PC-9 (cell line): Measurements from ENCODE around the gene GALNT11. TPM values are rescaled to one million over a fixed set of nuclear protein-coding genes. Genes with fewer than 3 reads are reported as not detected.

Experiments used
- BruUV-seq: library from RNA; stranded (reverse); fragments of 400-500 nt; replicated peaks from 2 replicates; lab custom pipeline; 2021; lab: Mats Ljungman, UMichigan
- CTCF ChIA-PET: fragments of 300-600 bp; sonication (Branson Sonifier 250); formaldehyde crosslinking; loops from one replicate; lab custom pipeline; 2022; ENCODE audit warnings: antibody characterized with exemption; lab: Charles Lee
- POLR2A ChIA-PET: fragments of 300-600 bp; sonication (Branson Sonifier 250); formaldehyde crosslinking; loops from one replicate; lab custom pipeline; 2022; ENCODE audit warnings: antibody characterized with exemption; ENCODE audit not compliant: unreplicated experiment; lab: Charles Lee
- DNase-seq, 2 experiments: peaks; one replicate each; pipeline versions ENCODE4 v3.0.0 to v3.0.0-alpha.2; 2015 to 2022; ENCODE audit warnings: mixed read lengths in 1 of 2
- H2AFZ ChIP-seq: fragments of 200-600 bp; sonication (generic); 2 replicates; pipeline ENCODE4 v1.8.1; 2017; ENCODE audit warnings: antibody characterized with exemption
- H3F3A ChIP-seq: fragments of 200-600 bp; sonication (generic); 2 replicates; pipeline ENCODE4 v1.8.1; 2017; ENCODE audit warnings: antibody characterized with exemption, mild to moderate bottlenecking, low read depth; ENCODE audit not compliant: insufficient read depth
- H3K27ac ChIP-seq: fragments of 200-600 bp; sonication (generic); 2 replicates; pipeline ENCODE4 v1.6.1; 2016; ENCODE audit warnings: mixed run types
- H3K27me3 ChIP-seq: fragments of 200-600 bp; sonication (generic); 2 replicates; pipeline ENCODE4 v1.6.1; 2016; ENCODE audit warnings: low read depth, mixed run types; ENCODE audit not compliant: insufficient read depth
- H3K36me3 ChIP-seq: fragments of 200-600 bp; sonication (generic); 2 replicates; pipeline ENCODE4 v1.6.1; 2016; ENCODE audit warnings: low read depth, mixed run types
- H3K4me1 ChIP-seq: fragments of 200-600 bp; sonication (generic); replicated peaks from 2 replicates; pipeline ENCODE4 v1.6.1; 2016; ENCODE audit warnings: mixed run types; ENCODE audit not compliant: insufficient read depth
- H3K4me2 ChIP-seq: fragments of 200-600 bp; sonication (generic); 2 replicates; pipeline ENCODE4 v1.6.1; 2017; ENCODE audit warnings: mixed run types
- H3K4me3 ChIP-seq: fragments of 200-600 bp; sonication (generic); 2 replicates; pipeline ENCODE4 v1.6.1; 2016; ENCODE audit warnings: mixed run types
- H3K79me2 ChIP-seq: fragments of 200-600 bp; sonication (generic); 2 replicates; pipeline ENCODE4 v1.6.1; 2017; ENCODE audit warnings: low read depth, mixed run types
- H3K9me2 ChIP-seq: fragments of 200-600 bp; sonication (generic); 2 replicates; pipeline ENCODE4 v1.8.1; 2017; ENCODE audit warnings: mild to moderate bottlenecking; ENCODE audit not compliant: insufficient read depth
- H3K9me3 ChIP-seq: fragments of 200-600 bp; sonication (generic); 2 replicates; pipeline ENCODE4 v1.8.1; 2016; ENCODE audit warnings: low read depth; ENCODE audit not compliant: insufficient read depth
- H4K20me1 ChIP-seq: fragments of 200-600 bp; sonication (generic); 2 replicates; pipeline ENCODE4 v1.8.1; 2017; ENCODE audit not compliant: insufficient read depth
- EZH2 ChIP-seq: fragments of 200-600 bp; sonication (generic); IDR thresholded peaks from 2 replicates; pipeline ENCODE4 v1.8.0; 2017; ENCODE audit warnings: antibody characterized with exemption, low read depth
- intact Hi-C: fragments of 100-400 bp; cut with micrococcal nuclease; formaldehyde crosslinking; loops from one replicate; pipeline ENCODE4 v1.10.0; 2022; ENCODE audit not compliant: unreplicated experiment
- total RNA-seq: library from RNA; stranded (reverse); gene quantifications from 2 replicates; pipeline ENCODE4 v1.2.3, GENCODE V29; 2021
- TF ChIP-seq, protein P1 (sequence below): fragments of 200-600 bp; sonication (generic); conservative IDR thresholded peaks from 2 replicates; pipeline ENCODE4 v1.6.1; 2017; ENCODE audit warnings: mixed run types, antibody characterized with exemption, mild to moderate bottlenecking, moderate library complexity

GALNT11 gene
- total RNA-seq, 1 experiment from 2014 or later = 28.8 TPM

DNA sequence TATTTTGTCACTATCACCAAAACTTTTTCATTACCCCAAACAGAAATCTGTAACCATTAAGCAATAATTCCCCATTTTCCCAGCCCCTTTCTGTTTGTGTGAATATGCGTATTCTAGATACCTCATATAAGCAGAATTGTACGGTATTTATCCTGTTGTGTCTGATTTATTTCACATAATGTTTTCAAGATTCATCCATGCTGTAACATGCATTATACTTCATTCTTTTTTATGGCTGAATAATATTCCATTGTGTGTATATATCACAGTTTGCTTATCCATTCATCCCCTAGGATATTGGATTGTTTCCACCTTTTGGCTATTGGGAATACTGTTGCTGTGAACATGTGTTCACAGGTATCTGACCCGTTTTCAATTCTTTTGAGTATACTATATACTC lies 26.5 kb downstream of the GALNT11 start:
- TF ChIP-seq EZH2 = no peak
- TF ChIP-seq, protein P1, sequence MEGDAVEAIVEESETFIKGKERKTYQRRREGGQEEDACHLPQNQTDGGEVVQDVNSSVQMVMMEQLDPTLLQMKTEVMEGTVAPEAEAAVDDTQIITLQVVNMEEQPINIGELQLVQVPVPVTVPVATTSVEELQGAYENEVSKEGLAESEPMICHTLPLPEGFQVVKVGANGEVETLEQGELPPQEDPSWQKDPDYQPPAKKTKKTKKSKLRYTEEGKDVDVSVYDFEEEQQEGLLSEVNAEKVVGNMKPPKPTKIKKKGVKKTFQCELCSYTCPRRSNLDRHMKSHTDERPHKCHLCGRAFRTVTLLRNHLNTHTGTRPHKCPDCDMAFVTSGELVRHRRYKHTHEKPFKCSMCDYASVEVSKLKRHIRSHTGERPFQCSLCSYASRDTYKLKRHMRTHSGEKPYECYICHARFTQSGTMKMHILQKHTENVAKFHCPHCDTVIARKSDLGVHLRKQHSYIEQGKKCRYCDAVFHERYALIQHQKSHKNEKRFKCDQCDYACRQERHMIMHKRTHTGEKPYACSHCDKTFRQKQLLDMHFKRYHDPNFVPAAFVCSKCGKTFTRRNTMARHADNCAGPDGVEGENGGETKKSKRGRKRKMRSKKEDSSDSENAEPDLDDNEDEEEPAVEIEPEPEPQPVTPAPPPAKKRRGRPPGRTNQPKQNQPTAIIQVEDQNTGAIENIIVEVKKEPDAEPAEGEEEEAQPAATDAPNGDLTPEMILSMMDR = no peak
- intact Hi-C loops = no loop called here
- peaks cover 5% of the 10 kb centered on the region for H3K9me2 ChIP-seq
- POLR2A ChIA-PET = no interaction called here
- no peak overlapping the region for H3K4me3 ChIP-seq
- no peaks in the 10 kb centered on the region for H3K27me3 ChIP-seq
- no peak overlapping the region for H3K27ac ChIP-seq
- H3K4me2 ChIP-seq = no peak overlapping the region
- no peaks in the 10 kb centered on the region for H3K4me1 ChIP-seq
- no peaks in the 10 kb centered on the region for H3K79me2 ChIP-seq
- H3K36me3 ChIP-seq = no peaks in the 10 kb centered on the region
- no peaks in the 10 kb centered on the region for H3F3A ChIP-seq
- H3K9me3 ChIP-seq = no peaks in the 10 kb centered on the region
- H4K20me1 ChIP-seq = peaks cover 9% of the 10 kb centered on the region; the same call in 1 of the 2 replicates
- no TSS peak for BruUV-seq
- H2AFZ ChIP-seq = no peak overlapping the region
- DNase-seq = no peak
- CTCF ChIA-PET = no interaction called here

DNA sequence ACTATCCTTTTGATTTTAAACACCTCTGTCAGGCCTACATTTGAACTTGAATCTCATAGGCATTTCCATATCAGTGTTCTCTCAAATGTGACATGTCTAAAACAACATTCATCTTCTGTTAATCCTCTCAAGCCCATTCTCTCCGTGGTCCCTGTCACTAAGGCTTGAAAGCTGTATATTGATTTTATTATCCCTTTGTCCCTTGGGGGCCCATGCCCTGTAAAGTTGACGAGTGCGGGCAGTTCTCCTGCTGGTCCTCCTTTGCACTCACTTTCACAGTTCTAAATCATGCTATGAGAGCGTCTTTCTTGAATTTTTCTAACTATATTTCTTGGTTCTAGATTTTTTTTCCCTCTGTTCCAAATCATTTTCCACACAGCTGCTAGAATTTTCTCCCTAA lies 27.3 kb downstream of the GALNT11 start:
- ChIA-PET POLR2A (no interaction called here), CTCF (no interaction called here)
- no peak for DNase-seq
- Histone ChIP-seq H2AFZ (no peak overlapping the region), H3F3A (no peaks in the 10 kb centered on the region), H3K27me3 (no peaks in the 10 kb centered on the region), H3K9me2 (peaks cover 5% of the 10 kb centered on the region), H3K79me2 (no peaks in the 10 kb centered on the region), H3K36me3 (no peaks in the 10 kb centered on the region), H3K27ac (no peak overlapping the region), H4K20me1 (peaks cover 9% of the 10 kb centered on the region; the same call in 1 of the 2 replicates), H3K4me3 (no peak overlapping the region), H3K4me1 (no peaks in the 10 kb centered on the region), H3K9me3 (no peaks in the 10 kb centered on the region), H3K4me2 (no peak overlapping the region)
- intact Hi-C loops = no loop called here
- BruUV-seq = no TSS peak
- TF ChIP-seq EZH2 = no peak
- TF ChIP-seq, protein P1 = no peak

DNA sequence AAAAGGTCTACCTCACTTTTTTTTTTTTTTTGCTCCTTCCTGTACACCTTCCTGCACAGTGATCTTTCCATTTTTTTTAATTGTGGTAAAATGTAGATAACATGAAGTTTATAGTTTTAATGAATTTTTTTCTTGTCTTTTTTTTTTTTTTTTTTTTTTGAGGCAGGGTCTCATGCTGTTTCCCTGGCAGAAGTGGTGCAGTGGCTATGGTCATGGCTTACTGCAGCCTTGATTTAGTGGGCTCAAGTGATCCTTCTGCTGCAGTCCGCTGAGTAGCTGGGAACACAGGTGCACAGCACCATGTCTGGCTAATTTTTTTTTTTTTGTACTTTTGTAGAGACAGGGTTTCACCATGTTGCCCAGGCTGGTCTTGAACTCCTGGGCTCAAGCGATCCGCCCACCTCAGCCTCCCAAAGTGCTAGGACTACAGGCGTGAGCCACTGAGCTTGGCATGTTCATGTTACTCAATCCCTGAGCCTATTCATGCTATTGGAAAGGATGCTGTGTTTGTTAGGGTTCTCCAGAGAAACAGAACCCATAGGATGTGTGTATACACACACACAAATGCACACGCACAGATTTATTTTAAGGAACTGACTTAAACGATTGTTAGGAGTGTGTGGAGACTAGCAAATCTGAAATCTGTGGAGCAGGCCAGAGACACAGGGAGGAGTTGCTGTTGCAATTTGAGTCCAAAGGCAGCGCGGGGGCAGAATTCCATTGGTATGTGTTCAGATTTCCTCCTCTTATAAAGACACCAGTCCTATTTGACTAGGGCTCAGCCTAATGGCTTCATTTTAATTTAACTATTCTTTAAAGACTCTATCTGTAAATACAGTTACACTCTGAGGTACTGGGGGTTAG lies 29.1 kb downstream of the GALNT11 start:
- H3K79me2 ChIP-seq = no peaks in the 10 kb centered on the region
- no peak overlapping the region for H3K4me3 ChIP-seq
- H2AFZ ChIP-seq = no peak overlapping the region
- DNase-seq = no peak
- no peaks in the 10 kb centered on the region for H3K27me3 ChIP-seq
- BruUV-seq = no TSS peak
- no peak overlapping the region for H3K4me2 ChIP-seq
- no peaks in the 10 kb centered on the region for H3F3A ChIP-seq
- TF ChIP-seq EZH2 = no peak
- TF ChIP-seq, protein P1 = no peak
- no peaks in the 10 kb centered on the region for H3K9me3 ChIP-seq
- H3K36me3 ChIP-seq = no peaks in the 10 kb centered on the region
- ChIA-PET CTCF (no interaction called here), POLR2A (no interaction called here)
- peaks cover 9% of the 10 kb centered on the region; the same call in 1 of the 2 replicates for H4K20me1 ChIP-seq
- H3K9me2 ChIP-seq = peaks cover 5% of the 10 kb centered on the region
- no peak overlapping the region for H3K27ac ChIP-seq
- H3K4me1 ChIP-seq = no peaks in the 10 kb centered on the region
- intact Hi-C loops = no loop called here
